ENCODE results near the gene APBB3.
"Not testable (repeated sequence)": the region's sequence is repeated elsewhere in the genome, so short reads cannot be mapped to it uniquely, and the experiment has no call there.

APBB3 gene

DNA sequence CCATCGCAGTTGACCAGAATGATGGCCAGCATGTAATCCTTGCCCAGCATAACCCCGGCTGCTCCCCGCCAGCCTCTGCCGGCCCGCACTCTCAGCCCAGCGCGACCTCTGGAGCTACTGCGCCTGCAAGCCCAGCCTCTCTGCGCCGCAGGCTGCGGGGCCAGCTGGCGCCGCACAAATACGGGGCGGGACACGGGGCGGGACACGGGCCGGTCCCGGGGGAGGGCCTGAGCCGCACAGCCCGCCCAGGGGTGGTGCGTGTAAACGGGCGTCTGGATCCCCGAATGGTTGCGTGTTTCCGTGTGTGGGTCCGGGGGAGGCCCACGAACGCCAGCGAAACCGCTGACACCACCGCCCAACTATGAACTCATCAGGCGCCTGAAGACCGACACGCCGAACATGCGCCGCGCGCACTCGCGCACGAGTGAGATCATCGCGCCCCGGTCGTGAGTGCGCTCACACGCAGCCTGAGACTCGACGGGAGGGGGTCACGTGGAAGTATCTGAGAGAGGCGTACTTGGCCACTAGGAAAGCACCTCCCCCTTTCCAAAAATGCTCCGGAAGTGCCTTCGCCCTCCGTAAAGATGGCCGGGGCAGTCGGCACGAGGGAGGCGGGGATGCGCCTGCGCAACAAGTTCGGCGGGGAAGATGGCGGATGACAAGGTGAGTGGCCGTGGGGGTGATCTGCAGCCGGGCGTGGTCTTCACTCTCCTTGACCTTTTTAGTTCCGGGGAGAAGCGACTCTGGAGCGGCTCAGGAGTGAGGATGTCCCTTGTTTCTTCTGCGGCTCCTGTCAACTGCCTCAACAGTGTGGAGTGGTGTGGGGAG lies at the start of gene APBB3, which contains the start of gene SLC35A4:
APBB3 (minus strand) TSS at position 403 of the 828 bp plus-strand sequence; CDS start at position 50, 353 bp downstream.
SLC35A4 (plus strand) TSS at position 633 of the 828 bp plus-strand sequence. CDS start 2,342 bp downstream, outside the sequence.
- peak; percentile 95 for DNase-seq (ENCODE audit: low read depth)

- no peak for DNase-seq (ENCODE audit: low read depth)
Observed at GRCh38 chr5:140611020-140611521, 46.7 kb upstream of the APBB3 start.

DNA sequence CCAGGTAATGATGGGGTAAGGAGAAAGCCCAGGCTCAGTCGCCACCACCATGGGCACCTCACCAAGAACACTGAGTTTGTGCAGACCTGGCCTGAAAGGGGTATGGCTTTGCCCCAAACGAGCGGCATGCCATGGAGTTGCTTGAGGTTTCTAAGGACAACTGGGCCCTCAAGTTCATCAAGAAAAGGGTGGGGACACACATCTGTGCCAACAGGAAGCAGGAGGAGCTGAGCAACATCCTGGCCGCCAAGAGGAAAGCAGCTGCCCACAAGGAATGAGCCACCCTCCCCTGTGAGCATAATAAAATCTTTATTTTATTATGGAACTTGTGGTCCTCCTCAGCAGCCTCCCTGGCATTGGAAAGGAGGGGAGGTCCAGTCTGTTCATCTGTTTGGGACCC lies 44.7 kb upstream of the APBB3 start:
- no peak for DNase-seq (ENCODE audit: low read depth)

- no peak for DNase-seq (ENCODE audit: low read depth)
Observed at GRCh38 chr5:140608722-140609121, 44.3 kb upstream of the APBB3 start.

GRCh38 chr5:140607031-140607430 lies 42.6 kb upstream of the APBB3 start:
- no peak for DNase-seq (ENCODE audit: low read depth)

DNA sequence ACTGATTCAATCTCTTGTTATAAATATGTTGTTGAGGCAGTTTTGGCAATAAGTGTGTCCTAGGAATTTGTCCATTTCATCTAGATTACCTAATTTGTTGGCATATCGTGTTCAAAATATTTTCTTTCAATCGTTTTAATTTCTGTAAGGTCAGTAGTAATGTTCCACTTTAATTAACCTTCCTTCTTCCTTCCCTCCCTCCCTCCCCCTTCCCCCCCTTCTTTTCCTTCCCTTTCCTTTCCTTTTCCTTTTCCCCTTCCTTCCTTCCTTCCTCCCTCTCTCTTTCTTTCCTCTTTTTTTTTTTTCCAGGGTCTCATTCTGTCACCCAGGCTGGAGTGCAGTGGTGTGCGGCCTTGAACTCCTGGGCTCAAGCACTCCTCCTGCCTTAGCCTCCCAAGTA lies 41.5 kb upstream of the APBB3 start:
- no peak for DNase-seq (ENCODE audit: low read depth)

GRCh38 chr5:140603734-140604133 lies 39.3 kb upstream of the APBB3 start:
- no peak for DNase-seq (ENCODE audit: low read depth)

DNA sequence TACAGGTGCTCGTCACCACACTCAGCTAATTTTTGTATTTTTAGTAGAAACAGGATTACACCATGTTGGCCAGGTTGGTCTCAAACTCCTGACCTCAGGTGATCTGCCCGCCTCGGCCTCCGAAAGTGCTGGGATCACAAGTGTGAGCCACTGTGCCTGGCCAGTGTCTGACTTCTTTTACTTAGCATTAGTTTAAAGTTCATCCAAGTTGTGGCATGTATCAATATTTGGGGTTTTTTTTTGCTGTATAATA lies 39.0 kb upstream of the APBB3 start:
- not testable (repeated sequence) for DNase-seq (ENCODE audit: low read depth)

DNA sequence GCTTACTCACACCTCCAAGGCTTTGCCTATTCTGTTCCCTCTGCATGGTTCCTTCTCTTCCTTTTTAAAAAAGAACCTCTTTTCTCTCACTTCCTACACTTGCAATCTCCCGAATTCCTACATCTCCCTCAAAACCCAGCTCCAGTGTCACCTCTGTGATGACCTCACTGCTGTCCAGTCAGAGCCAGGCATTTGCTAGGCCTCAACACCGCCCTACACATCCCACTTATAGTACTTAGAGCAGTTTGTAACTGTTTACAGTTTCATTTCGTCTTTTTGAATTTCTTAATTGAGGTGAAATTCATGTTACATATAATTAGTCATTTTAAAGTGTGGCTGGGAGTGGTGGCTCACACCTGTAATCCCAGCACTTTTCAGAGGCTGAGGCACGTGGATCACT lies 37.7 kb upstream of the APBB3 start:
- no peak for DNase-seq (ENCODE audit: low read depth)

DNA sequence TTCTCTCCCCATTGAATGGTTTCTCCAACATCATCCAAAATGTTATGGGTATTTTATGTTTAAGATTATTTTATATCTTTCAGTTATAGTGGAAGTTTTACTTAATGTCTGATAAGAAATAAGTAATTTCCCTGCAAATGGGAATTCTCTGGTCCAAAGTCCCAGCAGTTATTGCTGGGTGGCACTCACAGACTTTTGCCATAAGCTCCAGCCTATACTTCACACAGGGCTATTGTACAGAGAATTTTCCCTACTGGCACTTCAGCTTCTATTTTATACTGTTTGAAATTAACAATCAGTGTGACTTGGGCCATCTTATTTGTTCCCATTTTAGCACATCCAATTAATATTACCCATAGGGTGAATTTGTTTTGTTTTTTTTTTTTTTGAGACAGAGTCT lies 35.7 kb upstream of the APBB3 start:
- DNase-seq (ENCODE audit: low read depth) = no peak

GRCh38 chr5:140598836-140599235 lies 34.4 kb upstream of the APBB3 start:
- DNase-seq (ENCODE audit: low read depth) = no peak

GRCh38 chr5:140596321-140596741 lies 31.9 kb upstream of the APBB3 start:
- DNase-seq (ENCODE audit: low read depth) = no peak

DNA sequence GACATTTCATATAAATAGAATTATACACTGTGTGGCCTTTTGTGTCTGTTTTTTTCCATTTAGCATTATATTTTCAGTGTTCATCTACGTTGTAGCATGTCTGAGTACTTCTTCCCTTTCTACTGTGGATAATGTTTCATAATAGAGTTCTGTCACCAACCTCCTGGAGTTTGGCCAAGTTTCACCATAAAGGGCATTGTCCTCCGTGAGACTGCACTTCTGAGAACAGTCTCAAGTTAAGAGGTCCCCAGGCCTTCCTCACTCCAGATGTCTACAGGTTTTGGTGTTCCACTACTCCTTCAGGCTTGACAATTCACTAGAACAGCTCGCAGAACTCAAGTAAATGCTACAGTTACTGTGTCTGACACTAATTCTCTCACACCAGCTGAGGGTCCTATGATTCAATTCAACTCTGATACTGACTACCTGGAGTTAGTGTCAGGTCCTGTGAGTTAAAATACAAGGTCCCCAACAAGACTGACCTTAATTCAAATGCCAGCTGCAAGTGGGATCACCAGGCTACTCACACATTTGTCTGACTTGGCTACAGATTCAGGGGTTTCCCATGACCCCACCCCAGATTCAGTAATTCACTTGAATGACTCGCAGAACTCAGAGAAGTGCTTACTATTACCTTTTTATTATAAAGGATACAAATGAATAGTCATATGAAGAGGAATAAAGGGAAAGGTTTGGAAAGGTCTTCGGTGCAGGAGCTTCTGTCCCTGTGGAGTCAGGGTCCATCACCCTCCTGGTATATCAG lies 31.3 kb upstream of the APBB3 start:
- DNase-seq (ENCODE audit: low read depth) = no peak

DNA sequence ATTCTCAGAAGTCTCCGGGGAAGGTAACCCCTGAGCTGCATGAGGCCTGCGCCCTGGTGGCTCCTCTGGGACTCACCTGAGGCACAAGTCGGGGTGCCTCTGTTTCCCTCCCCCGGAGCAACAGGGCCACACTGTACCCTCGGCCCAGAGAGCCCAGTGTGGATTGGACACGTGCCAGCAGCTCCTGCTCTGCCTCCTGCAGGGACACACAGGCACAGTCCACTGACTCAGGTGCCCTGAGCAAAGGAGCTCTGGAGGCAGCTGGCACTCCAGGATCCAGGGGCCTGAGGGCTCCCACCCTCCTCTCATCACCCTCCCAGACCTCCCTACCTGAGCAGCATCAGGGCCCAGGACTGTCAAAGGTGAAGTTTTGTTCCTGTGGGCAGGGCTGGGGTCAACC lies 29.8 kb upstream of the APBB3 start:
- no peak for DNase-seq (ENCODE audit: low read depth)

GRCh38 chr5:140593070-140593469 lies 28.7 kb upstream of the APBB3 start:
- not testable (repeated sequence) for DNase-seq (ENCODE audit: low read depth)

DNA sequence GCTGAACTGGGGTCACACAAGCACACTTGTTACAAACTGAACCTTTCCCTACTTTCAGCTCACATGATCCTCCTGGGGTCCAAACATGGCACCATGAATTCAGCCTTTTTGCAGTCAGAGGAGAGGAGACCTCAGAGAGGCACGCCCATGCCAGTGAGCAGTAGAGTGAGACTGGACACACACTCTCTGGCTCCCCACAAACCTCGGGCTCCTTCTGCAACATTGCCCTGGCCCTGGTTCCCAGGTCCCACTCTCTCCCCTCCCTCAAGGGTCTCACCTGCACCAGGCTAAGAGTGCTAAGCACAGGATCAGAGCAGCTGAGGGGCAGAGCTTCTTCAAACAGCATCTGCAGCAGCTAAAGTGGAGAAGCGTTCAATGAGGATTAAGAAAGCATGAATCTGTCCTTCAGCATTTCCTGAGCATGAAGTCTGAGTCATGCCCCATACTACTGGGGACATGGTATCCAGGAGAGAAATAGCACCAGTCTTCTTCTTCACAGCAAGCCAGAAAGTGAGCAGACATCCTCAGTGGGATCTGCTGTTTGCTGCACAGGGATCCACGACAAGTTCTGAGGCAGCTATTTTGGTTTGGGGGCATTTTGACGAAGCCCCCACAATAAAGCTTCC lies 27.5 kb upstream of the APBB3 start:
- DNase-seq (ENCODE audit: low read depth) = no peak

GRCh38 chr5:140590861-140591260 lies 26.5 kb upstream of the APBB3 start:
- DNase-seq (ENCODE audit: low read depth) = no peak

DNA sequence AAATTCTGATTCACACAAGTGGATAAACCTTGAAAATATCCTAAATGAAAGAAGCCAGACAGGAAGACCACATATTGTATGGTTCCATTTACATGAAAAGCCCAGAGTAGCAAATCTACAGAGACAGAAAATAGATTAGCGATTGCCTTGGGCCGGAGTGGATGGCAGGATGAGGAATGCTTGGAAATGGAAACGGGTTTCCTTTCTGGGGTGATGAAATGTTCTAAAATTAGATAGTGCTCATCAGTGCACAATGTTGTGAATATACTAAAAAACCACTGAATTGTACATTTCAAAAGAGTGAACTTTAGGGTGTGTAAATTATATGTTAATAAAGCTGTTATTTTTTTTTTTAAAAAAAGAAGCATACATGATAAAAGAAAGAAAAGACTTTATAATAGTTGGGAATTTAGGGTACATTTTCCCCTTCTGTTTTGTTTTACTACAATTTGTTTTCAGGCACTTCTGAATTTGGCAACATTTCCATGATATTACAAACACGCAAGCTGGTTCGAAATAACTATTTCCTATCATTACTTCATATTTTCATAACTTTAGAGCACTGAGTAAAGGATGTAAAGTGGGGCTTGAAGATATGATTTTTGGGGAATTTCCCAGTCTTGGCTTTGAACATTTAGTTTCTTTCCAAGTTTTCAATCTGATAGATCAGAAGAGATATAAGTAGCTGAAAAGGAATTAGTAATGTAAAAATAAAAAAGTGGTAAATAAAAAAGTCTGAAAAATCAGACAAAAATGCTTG lies 24.1 kb upstream of the APBB3 start:
- no peak for DNase-seq (ENCODE audit: low read depth)

DNA sequence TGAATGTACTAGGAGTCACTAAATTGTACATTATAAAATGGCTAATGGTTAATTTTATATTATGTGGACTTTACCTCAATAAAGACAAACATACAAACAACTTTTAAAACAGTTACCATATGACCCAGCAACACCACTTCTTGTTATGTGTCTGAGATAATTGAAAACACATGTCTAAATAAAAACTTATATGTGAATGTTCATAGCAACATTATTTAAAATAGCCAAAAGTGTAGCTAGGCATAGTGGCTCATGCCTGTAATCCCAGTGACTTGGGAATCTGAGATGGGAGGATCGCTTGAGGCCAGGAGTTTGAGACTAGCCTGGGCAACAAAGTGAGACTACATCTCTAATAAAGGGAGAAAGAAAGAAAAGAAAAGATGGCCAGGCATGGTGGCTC lies 23.1 kb upstream of the APBB3 start:
- DNase-seq (ENCODE audit: low read depth) = no peak

DNA sequence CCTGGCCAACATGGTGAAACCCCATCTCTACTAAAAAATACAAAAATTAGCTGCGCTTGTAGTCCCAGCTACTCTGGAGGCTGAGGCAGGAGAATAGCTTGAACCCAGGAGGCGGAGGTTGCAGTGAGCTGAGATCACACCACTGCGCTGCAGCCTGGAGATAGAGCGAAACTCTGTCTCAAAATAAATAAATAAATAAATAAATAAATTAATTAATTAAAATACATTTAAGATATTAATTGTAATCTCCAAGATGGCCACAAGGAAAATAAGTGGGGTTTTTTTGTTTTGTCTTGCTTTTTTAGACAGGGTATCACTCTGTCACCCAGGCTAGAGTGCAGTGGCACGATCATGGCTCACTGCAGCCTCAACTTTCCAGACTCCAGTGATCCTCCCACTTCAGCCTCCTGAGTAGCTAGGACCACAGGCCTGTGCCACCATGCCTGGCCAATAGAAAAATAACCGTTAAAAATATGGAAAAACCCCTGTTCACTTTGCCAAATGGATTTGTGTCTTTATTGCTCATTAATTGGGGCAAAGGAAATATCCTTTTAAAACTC lies 14.9 kb upstream of the APBB3 start:
- DNase-seq (ENCODE audit: low read depth) = not testable (repeated sequence)

DNA sequence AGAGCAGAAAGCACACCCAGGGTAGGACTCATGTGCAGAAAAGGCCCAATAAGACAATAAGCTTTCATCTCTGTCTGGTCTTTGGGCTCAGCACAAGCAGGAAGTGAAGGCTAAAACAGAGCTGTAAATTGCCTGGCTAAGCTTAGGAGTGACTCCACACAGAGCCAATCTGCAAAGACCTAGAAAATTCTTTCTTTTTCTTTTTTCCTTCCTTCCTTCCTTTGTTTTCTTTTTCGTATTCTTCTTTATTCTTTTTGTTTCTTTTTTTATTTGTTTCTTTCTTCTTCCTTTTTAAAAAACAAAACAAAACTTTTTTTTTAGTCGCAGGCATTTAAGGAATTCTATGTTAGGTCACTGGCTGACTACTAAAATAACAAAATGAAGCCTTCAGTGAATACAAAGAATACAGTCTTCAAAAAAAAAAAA lies 12.4 kb upstream of the APBB3 start:
- no peak for DNase-seq (ENCODE audit: low read depth)

GRCh38 chr5:140575309-140575708 lies 10.9 kb upstream of the APBB3 start:
- no peak for DNase-seq (ENCODE audit: low read depth)
